Glutamatergic neuron (in vitro differentiated cells): ENCODE measurements around the gene TP63. TPM values are rescaled to one million over a fixed set of nuclear protein-coding genes. Genes with fewer than 3 reads are reported as not detected.

Source experiments
- DNase-seq: peaks from one replicate; pipeline ENCODE4 v3.0.0; 2022
- H3K27ac Mint-ChIP-seq: one replicate; pipeline ENCODE4 v1.8.0; 2020; ENCODE audit warnings: mild to moderate bottlenecking, mixed read lengths, inconsistent platforms; ENCODE audit not compliant: unreplicated experiment
- H3K27me3 Mint-ChIP-seq: one replicate; pipeline ENCODE4 v1.8.0; 2020; ENCODE audit warnings: mild to moderate bottlenecking, moderate library complexity, mixed read lengths, inconsistent platforms; ENCODE audit not compliant: unreplicated experiment
- H3K36me3 Mint-ChIP-seq: one replicate; pipeline ENCODE4 v1.8.0; 2020; ENCODE audit warnings: mild to moderate bottlenecking, mixed read lengths, inconsistent platforms; ENCODE audit not compliant: unreplicated experiment
- H3K4me1 Mint-ChIP-seq: one replicate; pipeline ENCODE4 v1.8.0; 2020; ENCODE audit warnings: mild to moderate bottlenecking, low read depth, mixed read lengths, inconsistent platforms; ENCODE audit not compliant: unreplicated experiment
- H3K4me3 Mint-ChIP-seq: one replicate; pipeline ENCODE4 v1.8.0; 2020; ENCODE audit warnings: mild to moderate bottlenecking, mixed read lengths, inconsistent platforms; ENCODE audit not compliant: unreplicated experiment
- H3K9me3 Mint-ChIP-seq: one replicate; pipeline ENCODE4 v1.8.0; 2020; ENCODE audit warnings: mild to moderate bottlenecking, moderate library complexity, mixed read lengths, inconsistent platforms; ENCODE audit not compliant: unreplicated experiment
- CTCF ChIP-seq: fragments of 200-600 bp; sonication (generic); IDR thresholded peaks from one replicate; pipeline ENCODE4 v1.5.0; 2021; ENCODE audit not compliant: partially characterized antibody, unreplicated experiment
- total RNA-seq: library from RNA; stranded (reverse); fragmentation: NEBNext Ultra II Directional; extraction: Animal tissue kit (Norgen Biotek cat#: 25700); gene quantifications from one replicate; pipeline ENCODE4 v1.2.1, GENCODE V29; 2021; ENCODE audit not compliant: unreplicated experiment

The TP63 gene
- total RNA-seq, 1 donor from 2014 or later, result not detected

- no peak for DNase-seq
- Mint-ChIP-seq H3K9me3 (no peaks in the 10 kb centered on the region), H3K36me3 (no peaks in the 10 kb centered on the region), H3K27ac (no peak overlapping the region), H3K4me3 (no peak overlapping the region), H3K27me3 (no peaks in the 10 kb centered on the region), H3K4me1 (no peaks in the 10 kb centered on the region)
- TF ChIP-seq CTCF, result no peak
Observed at GRCh38 chr3:189883113-189883753, 252.0 kb downstream of the TP63 start.

GRCh38 chr3:189890496-189890895 lies 259.3 kb downstream of the TP63 start:
- Mint-ChIP-seq H3K27ac (no peak overlapping the region), H3K4me1 (no peaks in the 10 kb centered on the region), H3K36me3 (no peaks in the 10 kb centered on the region), H3K27me3 (no peaks in the 10 kb centered on the region), H3K9me3 (no peaks in the 10 kb centered on the region), H3K4me3 (no peak overlapping the region)
- no peak for TF ChIP-seq CTCF
- DNase-seq, result no peak

- Mint-ChIP-seq H3K27ac (no peak overlapping the region), H3K4me1 (no peaks in the 10 kb centered on the region), H3K9me3 (no peaks in the 10 kb centered on the region), H3K4me3 (no peak overlapping the region), H3K27me3 (no peaks in the 10 kb centered on the region), H3K36me3 (no peaks in the 10 kb centered on the region)
- no peak for DNase-seq
- no peak for TF ChIP-seq CTCF
Observed at GRCh38 chr3:189896533-189896932, 265.3 kb downstream of the TP63 start.

- Mint-ChIP-seq H3K4me1 (no peaks in the 10 kb centered on the region), H3K36me3 (no peaks in the 10 kb centered on the region), H3K9me3 (no peaks in the 10 kb centered on the region), H3K27me3 (no peaks in the 10 kb centered on the region), H3K27ac (no peak overlapping the region), H3K4me3 (no peak overlapping the region)
- no peak for TF ChIP-seq CTCF
- DNase-seq, result no peak
Observed at GRCh38 chr3:189897406-189897805, 266.2 kb downstream of the TP63 start.

- no peak overlapping the region for H3K4me3 Mint-ChIP-seq
- H3K36me3 Mint-ChIP-seq, result no peaks in the 10 kb centered on the region
- DNase-seq, result no peak
- H3K9me3 Mint-ChIP-seq, result no peaks in the 10 kb centered on the region
- no peak overlapping the region for H3K27ac Mint-ChIP-seq
- no peak for TF ChIP-seq CTCF
- H3K27me3 Mint-ChIP-seq, result no peaks in the 10 kb centered on the region
- no peaks in the 10 kb centered on the region for H3K4me1 Mint-ChIP-seq
Observed at GRCh38 chr3:189898559-189899153, 267.5 kb downstream of the TP63 start.
